HG03457 (cell line): ENCODE results near the gene PKIG.

ENCODE experiments used
- ATAC-seq: cut with Tn5 transposase; IDR thresholded peaks from one replicate; pipeline ENCODE4 v1.9.1; 2021; ENCODE audit warnings: moderate number of reproducible peaks; ENCODE audit not compliant: unreplicated experiment

The PKIG gene

GRCh38 chr20:44616604-44616964 is 34.2 kb downstream of the PKIG start:
- no peak for ATAC-seq

GRCh38 chr20:44618318-44618731 is 35.9 kb downstream of the PKIG start:
- no peak for ATAC-seq

- no peak for ATAC-seq
Observed at GRCh38 chr20:44619294-44619693, 36.9 kb downstream of the PKIG start.

GRCh38 chr20:44620030-44620429 is 37.7 kb downstream of the PKIG start:
- ATAC-seq: no peak

GRCh38 chr20:44621325-44621724 is 38.9 kb downstream of the PKIG start:
- ATAC-seq: no peak

GRCh38 chr20:44621939-44622338 is 39.6 kb downstream of the PKIG start:
- ATAC-seq: no peak

GRCh38 chr20:44622501-44623270 is 40.3 kb downstream of the PKIG start:
- no peak for ATAC-seq

GRCh38 chr20:44624152-44624551 is 41.8 kb downstream of the PKIG start:
- ATAC-seq: no peak

GRCh38 chr20:44624743-44625271 is 42.4 kb downstream of the PKIG start:
- no peak for ATAC-seq

- no peak for ATAC-seq
Observed at GRCh38 chr20:44625361-44625760, 43.0 kb downstream of the PKIG start.

GRCh38 chr20:44626278-44626677 is 43.9 kb downstream of the PKIG start:
- no peak for ATAC-seq

- ATAC-seq: no peak
Observed at GRCh38 chr20:44627364-44628010, 45.1 kb downstream of the PKIG start.

- ATAC-seq: no peak
Observed at GRCh38 chr20:44629017-44629385, 46.6 kb downstream of the PKIG start.

- no peak for ATAC-seq
Observed at GRCh38 chr20:44629542-44629941, 47.2 kb downstream of the PKIG start.

- no peak for ATAC-seq
Observed at GRCh38 chr20:44630297-44630696, 47.9 kb downstream of the PKIG start.

GRCh38 chr20:44632103-44632752 is 49.8 kb downstream of the PKIG start:
- ATAC-seq: no peak

- no peak for ATAC-seq
Observed at GRCh38 chr20:44633187-44633810, 50.9 kb downstream of the PKIG start.

GRCh38 chr20:44633872-44634600 is 51.7 kb downstream of the PKIG start:
- no peak for ATAC-seq

- no peak for ATAC-seq
Observed at GRCh38 chr20:44635877-44636276, 53.5 kb downstream of the PKIG start.

GRCh38 chr20:44637042-44637441 is 54.7 kb downstream of the PKIG start:
- no peak for ATAC-seq
